ENCODE results near the gene MYO1D.

MYO1D gene

GRCh38 chr17:32810690-32811089, 66.2 kb downstream of the MYO1D start:
- Histone ChIP-seq H3K27ac (no peak overlapping the region), H4K20me1 (ENCODE audit: insufficient read depth) (no peaks in the 10 kb centered on the region), H3K36me3 (ENCODE audit: insufficient read depth) (no peaks in the 10 kb centered on the region), H3K27me3 (ENCODE audit: insufficient read depth, low read depth) (no peaks in the 10 kb centered on the region), H3K79me2 (ENCODE audit: insufficient read depth, low read depth) (no peaks in the 10 kb centered on the region), H2AFZ (ENCODE audit: low read depth) (no peak overlapping the region), H3K4me1 (ENCODE audit: low read depth, poor library complexity, severe bottlenecking) (no peaks in the 10 kb centered on the region), H3K9ac (no peak overlapping the region), H3K4me3 (IDR thresholded peaks at IDR 0.05; ENCODE audit: insufficient read depth, low read depth, low read length) (no peak overlapping the region), H3K4me2 (no peak overlapping the region)
- TF ChIP-seq CTCF (conservative IDR thresholded peaks at IDR 0.05; ENCODE audit: low read depth, low read length) = no peak

DNA sequence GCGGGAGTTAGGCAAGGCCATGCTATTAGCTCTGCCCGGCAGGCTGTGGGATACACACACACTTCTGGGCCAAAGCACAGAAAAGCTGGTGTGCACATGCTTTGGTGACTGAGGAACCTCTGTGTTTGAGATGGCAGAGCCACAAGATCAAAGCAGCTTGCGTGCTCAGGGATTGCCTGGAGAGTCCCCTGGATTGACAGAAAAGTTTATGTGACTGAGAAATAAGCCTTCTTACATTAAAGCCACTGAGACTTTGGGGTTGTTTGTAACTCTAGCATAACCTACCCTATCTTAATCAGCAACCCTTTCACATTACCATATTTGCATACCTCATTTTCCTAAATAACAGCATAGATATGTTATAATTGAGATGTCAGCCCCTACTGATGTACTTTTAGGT, 69.3 kb downstream of the MYO1D start:
- Histone ChIP-seq H3K36me3 (ENCODE audit: insufficient read depth) (no peaks in the 10 kb centered on the region), H3K27me3 (ENCODE audit: insufficient read depth, low read depth) (no peaks in the 10 kb centered on the region), H4K20me1 (ENCODE audit: insufficient read depth) (no peaks in the 10 kb centered on the region), H3K4me2 (no peak overlapping the region), H3K27ac (no peak overlapping the region), H3K4me3 (IDR thresholded peaks at IDR 0.05; ENCODE audit: insufficient read depth, low read depth, low read length) (no peak overlapping the region), H3K4me1 (ENCODE audit: low read depth, poor library complexity, severe bottlenecking) (no peaks in the 10 kb centered on the region), H3K9ac (no peak overlapping the region), H2AFZ (ENCODE audit: low read depth) (no peak overlapping the region), H3K79me2 (ENCODE audit: insufficient read depth, low read depth) (no peaks in the 10 kb centered on the region)
- no peak for TF ChIP-seq CTCF (conservative IDR thresholded peaks at IDR 0.05; ENCODE audit: low read depth, low read length)

- H3K4me3 ChIP-seq (IDR thresholded peaks at IDR 0.05; ENCODE audit: insufficient read depth, low read depth, low read length) = no peak overlapping the region
- H3K4me2 ChIP-seq = no peak overlapping the region
- H3K36me3 ChIP-seq (ENCODE audit: insufficient read depth) = no peaks in the 10 kb centered on the region
- H3K4me1 ChIP-seq (ENCODE audit: low read depth, poor library complexity, severe bottlenecking) = no peaks in the 10 kb centered on the region
- H4K20me1 ChIP-seq (ENCODE audit: insufficient read depth) = no peaks in the 10 kb centered on the region
- TF ChIP-seq CTCF (conservative IDR thresholded peaks at IDR 0.05; ENCODE audit: low read depth, low read length) = no peak
- no peak overlapping the region for H3K27ac ChIP-seq
- H3K27me3 ChIP-seq (ENCODE audit: insufficient read depth, low read depth) = no peaks in the 10 kb centered on the region
- H3K9ac ChIP-seq = no peak overlapping the region
- no peaks in the 10 kb centered on the region for H3K79me2 ChIP-seq (ENCODE audit: insufficient read depth, low read depth)
- no peak overlapping the region for H2AFZ ChIP-seq (ENCODE audit: low read depth)
These were observed 70.3 kb downstream of the MYO1D start for GRCh38 chr17:32806646-32807045.

- TF ChIP-seq CTCF (conservative IDR thresholded peaks at IDR 0.05; ENCODE audit: low read depth, low read length) = no peak
- Histone ChIP-seq H3K9ac (no peak overlapping the region), H4K20me1 (ENCODE audit: insufficient read depth) (no peaks in the 10 kb centered on the region), H3K79me2 (ENCODE audit: insufficient read depth, low read depth) (no peaks in the 10 kb centered on the region), H3K27me3 (ENCODE audit: insufficient read depth, low read depth) (no peaks in the 10 kb centered on the region), H3K4me3 (IDR thresholded peaks at IDR 0.05; ENCODE audit: insufficient read depth, low read depth, low read length) (no peak overlapping the region), H3K4me1 (ENCODE audit: low read depth, poor library complexity, severe bottlenecking) (no peaks in the 10 kb centered on the region), H3K36me3 (ENCODE audit: insufficient read depth) (no peaks in the 10 kb centered on the region), H3K4me2 (no peak overlapping the region), H3K27ac (no peak overlapping the region), H2AFZ (ENCODE audit: low read depth) (no peak overlapping the region)
These were observed 71.6 kb downstream of the MYO1D start for GRCh38 chr17:32805029-32805976.
